GM19238 (cell line): ENCODE measurements around the gene DCBLD2.

ENCODE experiments used
- DNase-seq: peaks from one replicate; pipeline ENCODE4 v3.0.0; 2011; ENCODE audit warnings: low spot score; ENCODE audit not compliant: insufficient read length

The DCBLD2 gene

DNA sequence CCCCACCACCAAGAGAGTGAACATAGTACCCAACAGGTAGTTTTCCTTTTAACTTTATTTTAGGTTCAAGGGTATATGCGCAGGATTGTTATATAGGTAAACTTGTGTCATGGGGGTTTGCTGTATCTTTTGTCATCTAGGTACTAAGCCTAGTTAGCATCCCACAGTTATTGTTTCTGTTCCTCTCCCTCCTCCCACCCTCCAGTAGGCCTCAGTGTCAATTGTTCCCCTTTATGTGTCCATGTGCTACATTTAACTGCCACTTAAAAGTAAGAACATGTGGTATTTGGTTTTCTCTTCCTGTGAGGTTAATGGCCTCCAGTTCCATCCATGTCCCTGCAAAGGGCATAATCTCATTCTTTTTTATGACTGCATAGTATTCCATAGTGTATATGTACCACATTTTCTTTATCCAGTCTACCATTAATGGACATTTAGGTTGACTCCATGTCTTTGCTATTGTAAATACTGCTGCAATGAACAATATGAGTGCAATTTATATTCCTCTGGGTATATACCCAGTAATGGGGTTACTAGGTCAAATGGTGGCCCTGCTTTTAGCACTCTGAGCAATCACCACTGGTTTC, 72.2 kb downstream of the DCBLD2 start:
- DNase-seq, result no peak

- DNase-seq, result no peak
These were observed 74.1 kb downstream of the DCBLD2 start for GRCh38 chr3:98827221-98827920.

DNA sequence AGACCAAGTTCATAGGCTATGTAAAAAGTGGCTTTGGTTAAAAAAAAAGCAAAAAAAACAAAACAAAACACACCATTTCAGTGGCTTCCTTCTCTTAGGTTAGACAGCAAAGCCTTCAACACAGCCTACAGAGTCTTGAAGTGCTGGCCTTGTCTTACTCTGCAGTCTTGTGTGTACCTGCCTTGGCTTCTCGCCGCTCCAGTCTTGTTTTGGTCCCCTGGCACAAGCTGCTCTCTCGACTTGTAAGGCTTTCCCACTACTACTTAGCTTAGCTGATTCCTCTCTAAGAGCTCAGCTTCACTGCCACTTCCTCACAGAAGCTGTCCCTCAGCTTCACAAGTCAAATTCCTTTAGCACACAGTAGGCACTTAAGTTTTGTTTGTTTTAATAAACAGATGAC, 75.4 kb downstream of the DCBLD2 start:
- DNase-seq, result no peak

DNA sequence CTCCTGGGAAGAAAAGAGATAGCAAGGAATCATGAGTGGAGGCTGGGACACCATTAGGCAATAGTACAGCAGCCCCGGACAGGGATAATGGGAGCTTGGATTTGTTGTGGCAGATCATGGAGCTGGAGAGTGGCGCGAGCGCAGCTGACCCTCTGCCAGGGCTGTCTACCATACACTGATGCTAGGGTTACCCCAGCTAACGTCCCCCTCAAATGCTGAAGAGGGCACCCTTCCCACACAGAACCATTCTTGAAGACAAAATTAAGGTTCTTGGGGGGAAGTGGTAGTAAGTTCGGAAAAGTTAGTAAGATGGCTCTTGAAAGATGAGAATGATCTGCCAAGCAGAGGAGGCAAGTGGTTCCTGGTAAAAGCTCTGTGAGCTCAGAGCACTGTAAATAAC, 77.2 kb downstream of the DCBLD2 start:
- DNase-seq, result no peak

GRCh38 chr3:98823791-98824190, 77.7 kb downstream of the DCBLD2 start:
- DNase-seq, result no peak

- no peak for DNase-seq
These were observed 80.4 kb downstream of the DCBLD2 start for GRCh38 chr3:98821063-98821462.

DNA sequence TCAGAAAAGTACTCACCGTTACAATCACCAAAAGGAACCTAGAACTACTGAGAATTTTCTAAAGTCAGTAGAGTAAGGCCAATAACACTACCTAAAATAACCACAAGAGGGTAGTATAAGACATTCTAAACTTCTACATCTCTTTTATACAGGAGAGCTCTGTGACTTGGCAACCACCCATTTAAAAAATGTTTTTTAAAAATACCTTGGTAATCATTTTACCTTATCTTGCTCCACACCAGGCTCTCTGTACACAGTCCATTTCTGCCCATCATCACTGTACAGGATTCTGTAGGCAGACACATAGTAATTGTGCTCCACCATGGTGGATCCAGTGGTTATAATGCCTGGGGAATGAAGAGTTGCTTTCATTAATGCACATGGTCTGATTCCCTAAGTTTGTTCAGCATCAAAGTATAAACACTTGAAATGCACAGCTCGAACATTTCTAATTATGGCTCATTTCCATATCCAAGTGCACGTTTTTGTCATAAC, 83.9 kb downstream of the DCBLD2 start:
- DNase-seq, result no peak

DNA sequence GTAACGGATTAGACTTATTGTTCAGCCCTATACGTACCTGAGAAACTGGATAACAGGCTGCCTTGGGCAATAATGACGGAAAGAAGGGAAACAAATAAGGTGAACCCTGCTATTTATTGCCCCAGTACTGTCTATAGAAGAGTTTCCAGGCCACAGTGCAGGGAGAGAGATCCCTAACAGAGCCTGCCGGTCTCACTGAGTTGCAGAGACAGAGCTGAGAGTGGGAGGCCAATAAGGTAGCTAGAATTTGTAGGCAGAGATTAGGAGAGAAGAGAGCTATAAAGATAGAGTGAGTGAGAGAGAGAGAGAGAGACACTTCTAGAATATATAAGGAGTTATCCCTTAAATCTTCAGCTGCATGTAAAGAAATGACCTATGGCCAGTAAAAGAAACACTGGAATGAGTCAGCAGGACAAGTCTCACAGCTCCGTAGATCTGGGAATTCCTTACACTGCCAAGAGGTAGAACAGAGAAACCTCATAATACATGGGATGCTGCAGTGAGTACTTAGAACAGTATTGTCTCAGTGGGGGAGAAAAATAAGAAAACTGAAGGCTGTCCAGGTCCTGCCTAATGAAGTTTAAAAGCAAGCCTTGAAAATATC, 86.6 kb downstream of the DCBLD2 start:
- no peak for DNase-seq

- DNase-seq, result no peak
These were observed 88.6 kb downstream of the DCBLD2 start for GRCh38 chr3:98812851-98813374.

GRCh38 chr3:98811048-98811447, 90.4 kb downstream of the DCBLD2 start:
- DNase-seq, result no peak

GRCh38 chr3:98809557-98809956, 91.9 kb downstream of the DCBLD2 start:
- no peak for DNase-seq

DNA sequence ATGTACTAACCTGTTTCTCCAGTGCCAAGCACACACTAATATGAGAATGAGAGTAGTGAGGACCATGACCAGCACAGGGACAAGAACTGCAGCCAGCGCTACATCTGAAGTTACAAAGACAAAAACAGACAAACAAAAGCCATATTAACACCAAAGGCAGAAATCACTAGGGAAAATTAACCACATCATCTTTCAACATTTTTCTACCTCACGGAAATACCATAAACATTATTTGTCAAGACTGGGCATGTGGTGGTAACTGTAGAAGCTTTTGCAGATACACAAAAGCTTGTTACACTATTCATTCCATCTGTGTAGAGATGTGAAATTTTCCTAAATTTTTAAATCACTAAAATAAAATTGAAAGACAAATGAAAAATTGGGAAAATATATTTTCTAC, 93.4 kb downstream of the DCBLD2 start:
- DNase-seq, result no peak

DNA sequence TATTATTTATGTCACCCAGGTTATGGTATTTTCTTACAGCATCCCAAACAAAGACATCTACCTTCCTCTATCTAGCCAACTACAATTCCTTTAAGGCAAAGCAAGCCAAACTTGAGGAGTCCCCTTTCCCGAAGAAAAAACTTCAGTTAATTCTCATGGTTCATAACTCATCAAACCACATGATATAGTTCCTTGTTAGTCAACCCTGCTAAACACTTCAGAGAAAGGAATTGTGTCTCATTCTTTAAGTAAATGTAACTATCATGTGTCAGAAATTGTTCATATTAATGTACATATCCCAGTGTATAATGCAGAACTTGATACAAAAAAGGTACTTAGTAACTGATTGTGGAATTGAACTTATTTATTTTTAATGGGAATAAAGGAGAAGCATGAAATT, 93.9 kb downstream of the DCBLD2 start:
- DNase-seq, result no peak

GRCh38 chr3:98807011-98807410, 94.5 kb downstream of the DCBLD2 start:
- DNase-seq, result no peak

DNA sequence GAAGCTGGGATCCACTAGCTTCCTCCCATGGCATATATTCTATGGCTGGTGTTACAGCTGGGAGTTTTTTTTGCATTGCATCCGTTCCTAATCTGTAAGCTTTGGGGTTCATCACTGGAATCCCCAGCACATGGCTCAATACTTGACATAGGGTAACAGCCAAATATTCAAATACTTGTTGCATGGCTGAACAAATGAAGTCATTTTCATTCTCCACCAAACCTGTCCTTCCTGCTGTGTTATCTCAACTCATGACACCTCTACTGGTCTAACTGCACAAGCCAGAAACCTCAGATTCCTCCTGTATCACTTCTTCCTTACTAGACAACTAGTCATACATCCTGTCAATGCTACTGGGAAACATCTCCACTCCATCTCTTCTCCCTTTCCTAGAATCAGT, 95.0 kb downstream of the DCBLD2 start:
- no peak for DNase-seq

DNA sequence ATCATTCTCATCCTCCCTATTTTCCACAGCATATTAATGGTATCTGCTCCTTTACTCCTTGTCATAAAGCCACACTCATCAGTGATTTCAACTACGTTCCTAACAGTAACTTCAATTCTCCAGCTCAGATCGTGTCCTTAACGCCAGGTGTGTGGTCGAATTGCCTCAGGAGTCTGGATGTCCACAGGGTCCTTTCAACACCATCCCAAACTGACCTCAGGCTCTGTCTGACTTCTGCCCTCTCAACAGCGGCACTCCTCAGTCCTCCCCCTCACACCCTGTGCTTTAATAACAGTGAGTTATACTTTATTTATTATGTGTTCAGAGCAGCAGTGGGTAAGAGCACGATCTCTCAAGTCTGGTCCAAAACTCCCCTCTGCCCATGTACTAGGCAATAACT, 95.9 kb downstream of the DCBLD2 start:
- no peak for DNase-seq

- DNase-seq, result no peak
These were observed 100.3 kb downstream of the DCBLD2 start for GRCh38 chr3:98801043-98801747.

- no peak for DNase-seq
These were observed 101.1 kb downstream of the DCBLD2 start for GRCh38 chr3:98800401-98800800.

- no peak for DNase-seq
These were observed 102.0 kb downstream of the DCBLD2 start for GRCh38 chr3:98799479-98799878.

GRCh38 chr3:98798820-98799219, 102.7 kb downstream of the DCBLD2 start:
- no peak for DNase-seq

DNA sequence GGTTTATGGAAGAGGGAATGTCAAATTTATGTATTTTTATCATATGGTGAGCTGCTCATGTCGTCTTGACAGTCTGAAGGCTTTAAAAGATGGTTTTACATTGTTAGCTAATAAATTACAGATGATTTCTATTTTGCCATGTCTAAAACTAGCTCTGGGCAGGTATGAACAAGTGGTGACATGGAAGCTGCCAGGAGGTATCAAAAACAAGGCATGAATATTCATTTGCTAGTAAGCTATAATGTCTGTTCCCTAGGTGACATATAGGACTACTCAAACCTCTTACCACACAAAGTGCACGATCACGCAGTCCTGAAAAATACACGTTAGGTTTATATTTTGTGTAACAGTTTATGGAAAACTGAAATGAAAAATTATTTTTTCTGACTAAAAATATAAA, 103.6 kb downstream of the DCBLD2 start:
- DNase-seq, result no peak

GRCh38 chr3:98796334-98796733, 105.2 kb downstream of the DCBLD2 start:
- DNase-seq, result no peak
